Right lobe of liver (tissue), 6 donors: ENCODE data around the gene JAKMIP1. TPM values are rescaled to one million over a fixed set of nuclear protein-coding genes. Genes with fewer than 3 reads are reported as not detected.
"Not testable (repeated sequence)": the region's sequence is repeated elsewhere in the genome, so short reads cannot be mapped to it uniquely, and the experiment has no call there.

Experiments
- ATAC-seq, 4 donors: fragments of 200-7000 bp; cut with Tn5 transposase; one replicate each; pipeline ENCODE4 v1.9.1; 2020; ENCODE audit warnings: mild to moderate bottlenecking in 4 of 4, moderate library complexity in 4 of 4
- DNase-seq, 3 donors: peaks; one replicate each; pipeline ENCODE4 v3.0.0-alpha.2; 2020
- H3K27ac ChIP-seq, 3 donors: fragments of 200-600 bp; one replicate each; pipeline ENCODE4 v1.8.0; 2022
- H3K27me3 ChIP-seq, 2 donors: fragments of 200-600 bp; one replicate each; pipeline ENCODE4 v1.8.0; 2022
- H3K36me3 ChIP-seq, 4 donors: fragments of 200-600 bp; sonication (generic) in 1 of 4; one replicate each; pipeline versions ENCODE4 v1.5.1 to v1.8.0; 2017 to 2022; ENCODE audit warnings: control low read depth in 1 of 4
- H3K4me1 ChIP-seq, 4 donors: fragments of 200-600 bp; sonication (generic) in 1 of 4; one replicate each; pipeline versions ENCODE4 v1.5.1 to v1.8.0; 2017 to 2022; ENCODE audit warnings: control low read depth in 1 of 4
- H3K4me3 ChIP-seq, 3 donors: fragments of 200-600 bp; one replicate each; pipeline ENCODE4 v1.8.0; 2022
- H3K9me3 ChIP-seq, 4 donors: fragments of 200-600 bp; sonication (generic) in 1 of 4; one replicate each; pipeline versions ENCODE4 v1.5.1 to v1.8.0; 2017 to 2022; ENCODE audit warnings: control low read depth in 1 of 4
- CTCF ChIP-seq, 4 donors: fragments of 200-600 bp in 3 of 4; fragments of 450-650 bp in 1 of 4; IDR thresholded peaks; one replicate each; pipeline versions ENCODE4 v1.5.1 to v1.8.0; 2016 to 2022; ENCODE audit warnings: antibody characterized with exemption in 4 of 4, mild to moderate bottlenecking in 2 of 4
- POLR2A ChIP-seq: fragments of 450-650 bp; IDR thresholded peaks from one replicate; pipeline ENCODE4 v1.6.1; 2017; ENCODE audit warnings: antibody characterized with exemption, mild to moderate bottlenecking
- WGBS: methylation state at CpG from one replicate; pipeline ENCODE4 v1.1.6; 2018; ENCODE audit warnings: low coverage, low lambda C conversion rate; ENCODE audit not compliant: insufficient coverage; ENCODE audit errors: missing lambda C conversion rate; 5-methylcytosine and 5-hydroxymethylcytosine counted together
- intact Hi-C, 2 donors: fragments of 100-400 bp; cut with DNase I; formaldehyde crosslinking; loops; one replicate each; pipeline versions ENCODE4 v1.11.2 to v1.14.1; 2022
- total RNA-seq, 6 experiments: library from RNA; depleted of rRNA in 2 of 6; stranded (reverse); fragments of >200 nt in 2 of 6; fragmentation: NEBNext Ultra II Directional in 3 of 6; extraction: Animal tissue kit (Norgen Biotek cat#: 25700) in 3 of 6; gene quantifications; one replicate each; pipeline versions ENCODE4 v1.1.0 to v1.2.4, GENCODE V29; 2016 to 2023
- donor health status: DM: no; HTN: yes; CAD: no.
- donor health status: DM: no; HTN: no; CAD: no.
- donor health status: DM: no; HTN: no; CAD: no.
- donor health status: DM: no; HTN: yes; CAD: no.
- donor health status: DM: no; HTN: yes; CAD: no.

JAKMIP1 gene
- total RNA-seq, 6 experiments from 2014 or later: 0.12 TPM; not detected in 5

GRCh38 chr4:6008092-6008551 lies 192.2 kb downstream of the JAKMIP1 start:
- Histone ChIP-seq H3K4me3 (no peak overlapping the region), H3K27ac (no peak overlapping the region), H3K27me3 (no peaks in the 10 kb centered on the region), H3K9me3 (no peaks in the 10 kb centered on the region), H3K4me1 (no peaks in the 10 kb centered on the region), H3K36me3 (no peaks in the 10 kb centered on the region)
- peak in 2 of 4 donors; percentile 31 to 47 for ATAC-seq
- peak in 1 of 3 donors; percentile 35 for DNase-seq
- TF ChIP-seq CTCF (IDR thresholded peaks at IDR 0.05) (peak in 1 of 4 donors; percentile 18), POLR2A (no peak)
- intact Hi-C loops: no loop called here
- no CpG with 5 or more reads among the region's 54 CpGs for WGBS

GRCh38 chr4:6005175-6005574 lies 195.2 kb downstream of the JAKMIP1 start:
- TF ChIP-seq POLR2A (no peak), CTCF (IDR thresholded peaks at IDR 0.05) (no peak)
- DNase-seq (no peak), ATAC-seq (no peak)
- Histone ChIP-seq H3K9me3 (no peaks in the 10 kb centered on the region), H3K27ac (no peak overlapping the region), H3K4me1 (no peaks in the 10 kb centered on the region), H3K27me3 (no peaks in the 10 kb centered on the region), H3K4me3 (no peak overlapping the region), H3K36me3 (no peaks in the 10 kb centered on the region)
- WGBS: 37% methylated on average over 2 of the region's 4 CpGs
- intact Hi-C loops: no loop called here

- H3K36me3 ChIP-seq, intact Hi-C loops, H3K27ac ChIP-seq, H3K9me3 ChIP-seq, ATAC-seq, H3K27me3 ChIP-seq, DNase-seq, H3K4me3 ChIP-seq, H3K4me1 ChIP-seq: not testable (repeated sequence)
- WGBS: 8% methylated on average over 1 of the region's 1 CpG
Observed at GRCh38 chr4:6003485-6003884, 196.9 kb downstream of the JAKMIP1 start.

- Histone ChIP-seq H3K36me3 (no peaks in the 10 kb centered on the region), H3K4me3 (no peak overlapping the region), H3K27ac (no peak overlapping the region), H3K9me3 (no peaks in the 10 kb centered on the region), H3K4me1 (no peaks in the 10 kb centered on the region), H3K27me3 (no peaks in the 10 kb centered on the region)
- WGBS: 0% methylated on average over 1 of the region's 3 CpGs
- no peak for TF ChIP-seq CTCF (IDR thresholded peaks at IDR 0.05)
- TF ChIP-seq POLR2A: no peak
- ATAC-seq (no peak), DNase-seq (no peak)
- intact Hi-C loops: no loop called here
Observed at GRCh38 chr4:6002926-6003325, 197.4 kb downstream of the JAKMIP1 start.

- DNase-seq (no peak), ATAC-seq (no peak)
- Histone ChIP-seq H3K4me3 (no peak overlapping the region), H3K4me1 (no peaks in the 10 kb centered on the region), H3K9me3 (no peaks in the 10 kb centered on the region), H3K27ac (no peak overlapping the region), H3K36me3 (no peaks in the 10 kb centered on the region), H3K27me3 (no peaks in the 10 kb centered on the region)
- intact Hi-C loops: no loop called here
- WGBS: no CpG with 5 or more reads among the region's 5 CpGs
- TF ChIP-seq POLR2A (no peak), CTCF (IDR thresholded peaks at IDR 0.05) (no peak)
Observed at GRCh38 chr4:6002492-6002833, 197.9 kb downstream of the JAKMIP1 start.
